Ishikawa (cell line): ENCODE results near the gene HOMER1.

Experiments used
- CEBPB ChIP-seq: IDR thresholded peaks from 2 replicates; pipeline ENCODE4 v1.6.1; 2012
- CREB1 ChIP-seq: IDR thresholded peaks from 2 replicates; pipeline ENCODE4 v1.6.1; 2012; ENCODE audit warnings: low read depth
- EP300 ChIP-seq: IDR thresholded peaks from 2 replicates; pipeline ENCODE4 v1.6.1; 2012; ENCODE audit warnings: borderline replicate concordance
- FOXM1 ChIP-seq: IDR thresholded peaks from 2 replicates; pipeline ENCODE4 v1.6.1; 2012; ENCODE audit warnings: low read depth, borderline replicate concordance
- NFIC ChIP-seq: IDR thresholded peaks from 2 replicates; pipeline ENCODE4 v1.6.1; 2012
- RAD21 ChIP-seq: IDR thresholded peaks from 2 replicates; pipeline ENCODE4 v1.6.1; 2012; ENCODE audit warnings: low read depth
- YY1 ChIP-seq: IDR thresholded peaks from 2 replicates; pipeline ENCODE4 v1.6.1; 2012; ENCODE audit warnings: low read depth
- ZBTB7A ChIP-seq: IDR thresholded peaks from 2 replicates; pipeline ENCODE4 v1.6.1; 2012; ENCODE audit warnings: low read depth
- TF ChIP-seq, protein P1 (sequence below): IDR thresholded peaks from 2 replicates; pipeline ENCODE4 v1.6.1; 2012; ENCODE audit warnings: low read depth, mild to moderate bottlenecking
- TF ChIP-seq, protein P2 (sequence below): IDR thresholded peaks from 2 replicates; pipeline ENCODE4 v1.6.1; 2012

GRCh38 chr5:79396265-79396664 lies 117.7 kb downstream of the HOMER1 start:
- TF ChIP-seq EP300 = no peak
- no peak for TF ChIP-seq FOXM1
- no peak for TF ChIP-seq CEBPB
- TF ChIP-seq YY1 = no peak
- no peak for TF ChIP-seq RAD21
- TF ChIP-seq, protein P1, sequence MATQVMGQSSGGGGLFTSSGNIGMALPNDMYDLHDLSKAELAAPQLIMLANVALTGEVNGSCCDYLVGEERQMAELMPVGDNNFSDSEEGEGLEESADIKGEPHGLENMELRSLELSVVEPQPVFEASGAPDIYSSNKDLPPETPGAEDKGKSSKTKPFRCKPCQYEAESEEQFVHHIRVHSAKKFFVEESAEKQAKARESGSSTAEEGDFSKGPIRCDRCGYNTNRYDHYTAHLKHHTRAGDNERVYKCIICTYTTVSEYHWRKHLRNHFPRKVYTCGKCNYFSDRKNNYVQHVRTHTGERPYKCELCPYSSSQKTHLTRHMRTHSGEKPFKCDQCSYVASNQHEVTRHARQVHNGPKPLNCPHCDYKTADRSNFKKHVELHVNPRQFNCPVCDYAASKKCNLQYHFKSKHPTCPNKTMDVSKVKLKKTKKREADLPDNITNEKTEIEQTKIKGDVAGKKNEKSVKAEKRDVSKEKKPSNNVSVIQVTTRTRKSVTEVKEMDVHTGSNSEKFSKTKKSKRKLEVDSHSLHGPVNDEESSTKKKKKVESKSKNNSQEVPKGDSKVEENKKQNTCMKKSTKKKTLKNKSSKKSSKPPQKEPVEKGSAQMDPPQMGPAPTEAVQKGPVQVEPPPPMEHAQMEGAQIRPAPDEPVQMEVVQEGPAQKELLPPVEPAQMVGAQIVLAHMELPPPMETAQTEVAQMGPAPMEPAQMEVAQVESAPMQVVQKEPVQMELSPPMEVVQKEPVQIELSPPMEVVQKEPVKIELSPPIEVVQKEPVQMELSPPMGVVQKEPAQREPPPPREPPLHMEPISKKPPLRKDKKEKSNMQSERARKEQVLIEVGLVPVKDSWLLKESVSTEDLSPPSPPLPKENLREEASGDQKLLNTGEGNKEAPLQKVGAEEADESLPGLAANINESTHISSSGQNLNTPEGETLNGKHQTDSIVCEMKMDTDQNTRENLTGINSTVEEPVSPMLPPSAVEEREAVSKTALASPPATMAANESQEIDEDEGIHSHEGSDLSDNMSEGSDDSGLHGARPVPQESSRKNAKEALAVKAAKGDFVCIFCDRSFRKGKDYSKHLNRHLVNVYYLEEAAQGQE = no peak
- TF ChIP-seq, protein P2, sequence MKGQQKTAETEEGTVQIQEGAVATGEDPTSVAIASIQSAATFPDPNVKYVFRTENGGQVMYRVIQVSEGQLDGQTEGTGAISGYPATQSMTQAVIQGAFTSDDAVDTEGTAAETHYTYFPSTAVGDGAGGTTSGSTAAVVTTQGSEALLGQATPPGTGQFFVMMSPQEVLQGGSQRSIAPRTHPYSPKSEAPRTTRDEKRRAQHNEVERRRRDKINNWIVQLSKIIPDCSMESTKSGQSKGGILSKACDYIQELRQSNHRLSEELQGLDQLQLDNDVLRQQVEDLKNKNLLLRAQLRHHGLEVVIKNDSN = no peak
- no peak for TF ChIP-seq ZBTB7A
- TF ChIP-seq CREB1 = no peak
- no peak for TF ChIP-seq NFIC
